ENCODE data around the gene PDX1.
A peak's percentile ranks its signal among the peaks of the same experiment; 100 is the strongest.

The PDX1 gene

GRCh38 chr13:27922883-27923612, 3.2 kb downstream of the PDX1 start:
- DNase-seq (ENCODE audit: low read depth in 2 of 3, low spot score in 2 of 3) = no peak

GRCh38 chr13:27923794-27924528, 4.2 kb downstream of the PDX1 start:
- no peak for DNase-seq (ENCODE audit: low read depth in 2 of 3, low spot score in 2 of 3)

DNA sequence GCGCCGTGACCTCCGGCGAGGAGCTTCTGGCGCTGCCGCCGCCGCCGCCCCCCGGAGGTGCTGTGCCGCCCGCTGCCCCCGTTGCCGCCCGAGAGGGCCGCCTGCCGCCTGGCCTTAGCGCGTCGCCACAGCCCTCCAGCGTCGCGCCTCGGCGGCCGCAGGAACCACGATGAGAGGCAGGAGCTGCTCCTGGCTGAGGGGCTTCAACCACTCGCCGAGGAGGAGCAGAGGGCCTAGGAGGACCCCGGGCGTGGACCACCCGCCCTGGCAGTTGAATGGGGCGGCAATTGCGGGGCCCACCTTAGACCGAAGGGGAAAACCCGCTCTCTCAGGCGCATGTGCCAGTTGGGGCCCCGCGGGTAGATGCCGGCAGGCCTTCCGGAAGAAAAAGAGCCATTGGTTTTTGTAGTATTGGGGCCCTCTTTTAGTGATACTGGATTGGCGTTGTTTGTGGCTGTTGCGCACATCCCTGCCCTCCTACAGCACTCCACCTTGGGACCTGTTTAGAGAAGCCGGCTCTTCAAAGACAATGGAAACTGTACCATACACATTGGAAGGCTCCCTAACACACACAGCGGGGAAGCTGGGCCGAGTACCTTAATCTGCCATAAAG, 4.8 kb downstream of the PDX1 start:
- no peak for DNase-seq (ENCODE audit: low read depth in 2 of 3, low spot score in 2 of 3)

GRCh38 chr13:27925220-27925991, 5.6 kb downstream of the PDX1 start:
- no peak for DNase-seq (ENCODE audit: low read depth in 2 of 3, low spot score in 2 of 3)

DNA sequence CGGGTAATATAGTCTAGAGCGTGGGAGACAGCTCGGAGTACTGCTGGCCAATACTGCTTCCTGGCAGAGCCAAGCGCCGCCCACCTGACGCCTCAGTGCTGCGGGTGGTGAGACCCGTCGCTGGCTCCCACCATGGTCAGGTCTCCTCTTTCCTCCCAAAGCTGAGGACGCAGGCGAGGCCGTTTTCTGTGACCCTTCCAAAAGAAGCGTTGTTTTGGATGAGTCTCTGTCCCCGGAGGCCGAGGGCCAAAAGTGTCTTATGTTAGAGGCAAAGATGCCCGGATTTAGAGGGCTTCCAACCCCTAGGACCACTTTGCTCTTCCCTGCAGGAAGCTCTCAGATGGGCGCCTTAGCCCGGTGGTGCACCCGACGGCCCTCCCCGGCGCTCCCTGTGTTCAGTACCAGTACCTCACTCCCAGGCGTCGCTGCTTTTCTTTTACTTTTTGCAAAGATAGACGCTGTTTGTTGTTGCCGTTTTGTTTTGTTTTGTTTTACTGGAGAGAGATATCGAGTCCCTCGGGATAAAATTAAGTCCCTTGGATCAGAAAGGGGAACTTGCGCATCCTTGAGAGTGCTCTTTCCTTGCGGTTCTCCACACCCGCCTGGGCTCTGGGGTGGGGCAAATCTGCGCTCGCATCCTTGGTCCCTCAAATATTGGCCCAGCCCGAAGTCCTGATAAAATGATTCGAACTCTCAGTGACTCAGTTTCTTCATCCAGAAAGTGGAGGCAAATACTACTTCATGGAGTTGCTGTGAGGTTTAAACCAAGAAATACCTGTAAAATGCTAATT, 7.0 kb downstream of the PDX1 start:
- DNase-seq (ENCODE audit: low read depth in 2 of 3, low spot score in 2 of 3) = no peak

- DNase-seq (ENCODE audit: low read depth in 2 of 3, low spot score in 2 of 3) = no peak
These were observed 7.9 kb downstream of the PDX1 start for GRCh38 chr13:27927444-27928352.

DNA sequence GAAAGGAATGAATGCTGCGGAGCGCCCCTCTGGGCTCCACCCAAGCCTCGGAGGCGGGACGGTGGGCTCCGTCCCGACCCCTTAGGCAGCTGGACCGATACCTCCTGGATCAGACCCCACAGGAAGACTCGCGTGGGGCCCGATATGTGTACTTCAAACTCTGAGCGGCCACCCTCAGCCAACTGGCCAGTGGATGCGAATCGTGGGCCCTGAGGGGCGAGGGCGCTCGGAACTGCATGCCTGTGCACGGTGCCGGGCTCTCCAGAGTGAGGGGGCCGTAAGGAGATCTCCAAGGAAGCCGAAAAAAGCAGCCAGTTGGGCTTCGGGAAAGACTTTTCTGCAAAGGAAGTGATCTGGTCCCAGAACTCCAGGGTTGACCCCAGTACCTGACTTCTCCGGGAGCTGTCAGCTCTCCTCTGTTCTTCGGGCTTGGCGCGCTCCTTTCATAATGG, 8.6 kb downstream of the PDX1 start:
- no peak for DNase-seq (ENCODE audit: low read depth in 2 of 3, low spot score in 2 of 3)

DNA sequence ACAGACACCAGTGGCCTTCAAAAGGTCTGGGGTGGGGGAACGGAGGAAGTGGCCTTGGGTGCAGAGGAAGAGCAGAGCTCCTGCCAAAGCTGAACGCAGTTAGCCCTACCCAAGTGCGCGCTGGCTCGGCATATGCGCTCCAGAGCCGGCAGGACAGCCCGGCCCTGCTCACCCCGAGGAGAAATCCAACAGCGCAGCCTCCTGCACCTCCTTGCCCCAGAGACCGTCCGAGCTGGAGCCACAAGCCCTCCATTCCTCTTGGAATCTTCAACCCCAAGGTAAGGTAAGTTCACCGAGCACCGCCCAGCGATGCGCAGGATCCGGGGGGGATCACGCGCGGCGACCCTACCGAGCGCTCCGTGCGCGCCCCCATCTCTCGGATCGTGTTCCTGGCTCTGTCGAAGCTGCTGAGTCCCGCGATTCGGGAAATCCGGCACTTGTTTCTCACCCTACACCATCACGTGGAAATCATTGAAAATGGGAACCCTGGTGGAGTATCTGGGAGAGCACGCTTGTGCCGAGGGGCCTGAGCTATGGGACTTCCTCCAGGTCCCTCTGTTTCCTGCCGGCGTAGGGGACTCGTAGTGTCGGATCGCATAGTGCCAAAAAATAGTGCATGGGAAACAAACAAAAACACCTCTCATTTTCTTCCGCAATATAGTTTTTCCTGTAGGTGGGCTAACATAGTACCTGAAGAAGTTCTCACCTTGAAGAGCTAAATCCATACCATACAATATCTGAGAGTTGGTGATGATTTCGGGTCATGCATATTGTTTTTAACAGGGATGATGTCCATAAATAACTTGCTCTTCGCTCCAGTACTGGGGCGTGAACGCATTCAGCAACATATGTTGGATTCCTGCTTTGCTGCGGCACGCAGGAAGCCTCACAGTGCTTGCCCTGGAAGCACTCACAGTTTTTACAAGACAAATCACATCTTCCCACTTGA, 9.3 kb downstream of the PDX1 start:
- DNase-seq (ENCODE audit: low read depth in 2 of 3, low spot score in 2 of 3) = no peak

GRCh38 chr13:27929868-27930267, 10.1 kb downstream of the PDX1 start:
- DNase-seq (ENCODE audit: low read depth in 2 of 3, low spot score in 2 of 3) = no peak

- DNase-seq (ENCODE audit: low read depth in 2 of 3, low spot score in 2 of 3) = no peak
These were observed 13.3 kb downstream of the PDX1 start for GRCh38 chr13:27933118-27933517.

- no peak for DNase-seq (ENCODE audit: low read depth in 2 of 3, low spot score in 2 of 3)
These were observed 14.0 kb downstream of the PDX1 start for GRCh38 chr13:27933580-27934328.

DNA sequence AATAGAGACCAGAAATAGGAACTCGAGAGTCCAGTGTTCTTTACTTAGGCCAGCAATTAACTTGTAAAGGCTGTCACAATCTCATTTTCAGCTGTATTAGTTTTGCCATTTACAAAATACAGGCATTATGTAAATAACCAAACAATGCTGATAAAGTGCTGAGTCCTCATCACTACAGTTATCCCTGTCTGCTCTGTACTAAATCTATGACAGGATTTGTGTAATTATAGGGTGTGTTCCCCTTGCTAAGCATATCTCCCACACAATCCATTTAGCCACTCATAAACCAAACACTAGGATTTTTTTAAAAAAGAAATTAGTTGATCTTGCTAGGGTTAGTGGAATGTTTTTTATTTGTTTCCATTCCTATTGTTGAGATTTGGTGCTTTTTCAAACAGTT, 23.2 kb downstream of the PDX1 start:
- DNase-seq (ENCODE audit: low read depth in 2 of 3, low spot score in 2 of 3) = no peak

- no peak for DNase-seq (ENCODE audit: low read depth in 2 of 3, low spot score in 2 of 3)
These were observed 33.3 kb downstream of the PDX1 start for GRCh38 chr13:27952876-27953675.

- DNase-seq (ENCODE audit: low read depth in 2 of 3, low spot score in 2 of 3) = peak in 2 of 3 experiments; percentile 54 to 58
These were observed 34.0 kb downstream of the PDX1 start for GRCh38 chr13:27953676-27954405.

GRCh38 chr13:27954406-27954851, 34.6 kb downstream of the PDX1 start:
- no peak for DNase-seq (ENCODE audit: low read depth in 2 of 3, low spot score in 2 of 3)

GRCh38 chr13:27955014-27955591, 35.3 kb downstream of the PDX1 start:
- DNase-seq (ENCODE audit: low read depth in 2 of 3, low spot score in 2 of 3) = no peak

Measured in activated CD8-positive, alpha-beta memory T cell treated with anti-CD3 and anti-CD28 coated beads for 48 hours (primary cell).